Stimulated activated CD4-positive, alpha-beta T cell treated with anti-CD3 and anti-CD28 coated beads, TNF-alpha, amount 100 ng/mL, for 24 hours (primary cell): ENCODE data around the gene ZNF638.

Experiments
- DNase-seq, 3 experiments: peaks; one replicate each; pipeline ENCODE4 v3.0.0-alpha.2; 2020; ENCODE audit warnings: low read depth in 3 of 3

ZNF638 gene

GRCh38 chr2:71332435-71332796, 834 bp downstream of the ZNF638 start:
- no peak for DNase-seq

- DNase-seq = no peak
Observed at GRCh38 chr2:71333619-71334018, 2.0 kb downstream of the ZNF638 start.

- DNase-seq = no peak
Observed at GRCh38 chr2:71336384-71336783, 4.8 kb downstream of the ZNF638 start.

- DNase-seq = no peak
Observed at GRCh38 chr2:71336802-71337201, 5.2 kb downstream of the ZNF638 start.

- DNase-seq = no peak
Observed at GRCh38 chr2:71337776-71338175, 6.2 kb downstream of the ZNF638 start.

- DNase-seq = no peak
Observed at GRCh38 chr2:71339685-71340084, 8.1 kb downstream of the ZNF638 start.

GRCh38 chr2:71340176-71340575, 8.6 kb downstream of the ZNF638 start:
- DNase-seq = no peak

GRCh38 chr2:71341645-71342044, 10.1 kb downstream of the ZNF638 start:
- no peak for DNase-seq

- DNase-seq = no peak
Observed at GRCh38 chr2:71346065-71346464, 14.5 kb downstream of the ZNF638 start.

GRCh38 chr2:71347517-71347916, 15.9 kb downstream of the ZNF638 start:
- no peak for DNase-seq

GRCh38 chr2:71348302-71348701, 16.7 kb downstream of the ZNF638 start:
- no peak for DNase-seq

- DNase-seq = no peak
Observed at GRCh38 chr2:71353248-71353647, 21.7 kb downstream of the ZNF638 start.

GRCh38 chr2:71358931-71359671, 27.5 kb downstream of the ZNF638 start:
- no peak for DNase-seq

- DNase-seq = no peak
Observed at GRCh38 chr2:71360434-71360975, 28.9 kb downstream of the ZNF638 start.

GRCh38 chr2:71361631-71362030, 30.0 kb downstream of the ZNF638 start:
- no peak for DNase-seq

GRCh38 chr2:71362447-71362846, 30.9 kb downstream of the ZNF638 start:
- no peak for DNase-seq

GRCh38 chr2:71370015-71370414, 38.4 kb downstream of the ZNF638 start:
- DNase-seq = no peak

- no peak for DNase-seq
Observed at GRCh38 chr2:71372042-71372441, 40.5 kb downstream of the ZNF638 start.

- no peak for DNase-seq
Observed at GRCh38 chr2:71379086-71379485, 47.5 kb downstream of the ZNF638 start.

GRCh38 chr2:71380665-71381064, 49.1 kb downstream of the ZNF638 start:
- DNase-seq = no peak

- no peak for DNase-seq
Observed at GRCh38 chr2:71385012-71385411, 53.4 kb downstream of the ZNF638 start.

- no peak for DNase-seq
Observed at GRCh38 chr2:71388214-71388613, 56.6 kb downstream of the ZNF638 start.

- DNase-seq = no peak
Observed at GRCh38 chr2:71389384-71390072, 57.9 kb downstream of the ZNF638 start.
